A549 treated with GW870086 at 1 μM for 4 hours (cell line): ENCODE results near the gene ZMYND10. TPM values are rescaled to one million over a fixed set of nuclear protein-coding genes. Genes with fewer than 3 reads are reported as not detected.

Experiments used
- total RNA-seq: library from RNA; stranded (reverse); fragments of 200-300 nt; extraction: Qiagen RNA extraction; gene quantifications from 5 replicates; pipeline ENCODE4 v1.2.3, GENCODE V29; 2022; ENCODE audit warnings: low read depth

The ZMYND10 gene
- total RNA-seq: 0.37 to 1.8 TPM (median 1.2 TPM) in 5 replicates

DNA sequence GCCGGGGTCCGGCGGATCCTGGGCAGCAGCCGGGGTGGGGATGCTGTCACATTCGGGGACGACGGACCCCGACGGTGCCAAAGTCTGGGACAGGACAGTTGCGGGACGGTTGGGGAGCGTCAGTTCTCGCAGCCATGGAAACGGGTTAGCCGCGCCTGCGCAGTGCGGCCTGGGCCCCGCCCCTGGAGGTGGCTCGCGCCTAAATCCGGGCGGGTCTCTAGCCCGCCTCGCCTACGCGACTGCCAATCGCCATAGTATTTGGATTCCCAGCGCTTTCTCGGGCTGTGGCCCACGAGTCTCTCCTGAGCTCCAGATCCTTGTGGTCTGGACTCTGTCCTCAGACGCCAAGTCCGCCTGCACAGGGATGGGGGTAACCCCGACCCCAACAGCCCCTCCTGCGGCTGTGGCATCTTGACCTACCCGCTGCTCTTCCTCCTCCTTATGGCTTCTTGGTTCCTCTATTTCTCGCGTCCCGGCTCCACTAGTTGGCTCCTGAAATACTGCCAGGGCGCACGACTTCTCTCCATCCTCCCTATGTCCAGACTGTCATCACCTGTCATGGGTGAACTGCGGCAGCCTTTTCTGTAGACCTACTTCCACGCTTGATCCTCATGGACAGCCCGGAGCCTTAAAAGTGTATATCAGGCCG, at the start of gene ZMYND10:
Gene ZMYND10, minus strand, starts transcription at position 147 of the 649 bp plus-strand sequence. CDS start 153 bp downstream, outside the sequence.

DNA sequence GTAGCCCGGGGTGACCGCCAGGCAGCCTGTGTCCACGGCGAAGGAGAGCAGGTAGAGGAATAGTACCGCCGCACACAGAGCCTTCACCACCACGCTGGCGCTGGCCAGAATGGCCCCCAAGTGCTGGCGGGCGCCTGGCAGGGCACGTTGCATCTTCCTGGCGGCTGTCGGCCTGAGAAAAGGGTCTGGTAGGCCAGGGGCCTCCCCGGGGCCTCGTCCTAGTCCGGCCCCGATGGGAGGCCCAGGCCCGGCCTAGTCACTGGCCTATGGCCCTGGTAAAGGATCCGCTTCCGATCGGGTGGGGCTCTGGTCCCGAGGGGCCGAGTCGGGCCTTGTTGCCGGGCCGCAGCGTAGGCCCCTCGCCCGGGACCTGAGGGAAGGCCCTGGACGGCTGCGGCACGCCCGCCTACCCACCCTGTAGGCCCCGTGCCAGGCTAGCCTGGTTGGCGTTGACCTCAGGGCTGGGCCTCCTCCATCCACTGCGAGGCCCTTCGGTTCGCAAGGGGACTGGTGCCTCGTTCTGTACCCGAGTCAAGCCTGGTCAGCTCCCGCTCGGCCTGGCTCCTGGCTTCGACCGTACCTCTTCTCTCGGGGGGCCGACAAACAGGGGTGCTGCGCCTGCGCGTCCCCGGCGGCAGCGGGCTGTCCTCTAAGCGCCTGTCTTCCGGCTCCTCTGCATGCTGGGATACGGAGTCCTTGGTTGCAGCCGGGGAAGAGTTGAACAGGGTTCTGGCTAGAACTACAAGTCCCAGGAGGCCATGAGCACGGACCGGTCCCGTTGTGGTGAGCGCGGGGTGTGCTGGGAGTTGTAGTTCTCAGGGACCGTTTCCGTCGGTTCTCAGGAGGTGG, 13.6 kb upstream of the ZMYND10 start, which contains the start of gene TMEM115:
Gene TMEM115, minus strand, starts transcription at position 611 of the 849 bp plus-strand sequence. Its CDS starts 458 bp downstream, at position 153.

DNA sequence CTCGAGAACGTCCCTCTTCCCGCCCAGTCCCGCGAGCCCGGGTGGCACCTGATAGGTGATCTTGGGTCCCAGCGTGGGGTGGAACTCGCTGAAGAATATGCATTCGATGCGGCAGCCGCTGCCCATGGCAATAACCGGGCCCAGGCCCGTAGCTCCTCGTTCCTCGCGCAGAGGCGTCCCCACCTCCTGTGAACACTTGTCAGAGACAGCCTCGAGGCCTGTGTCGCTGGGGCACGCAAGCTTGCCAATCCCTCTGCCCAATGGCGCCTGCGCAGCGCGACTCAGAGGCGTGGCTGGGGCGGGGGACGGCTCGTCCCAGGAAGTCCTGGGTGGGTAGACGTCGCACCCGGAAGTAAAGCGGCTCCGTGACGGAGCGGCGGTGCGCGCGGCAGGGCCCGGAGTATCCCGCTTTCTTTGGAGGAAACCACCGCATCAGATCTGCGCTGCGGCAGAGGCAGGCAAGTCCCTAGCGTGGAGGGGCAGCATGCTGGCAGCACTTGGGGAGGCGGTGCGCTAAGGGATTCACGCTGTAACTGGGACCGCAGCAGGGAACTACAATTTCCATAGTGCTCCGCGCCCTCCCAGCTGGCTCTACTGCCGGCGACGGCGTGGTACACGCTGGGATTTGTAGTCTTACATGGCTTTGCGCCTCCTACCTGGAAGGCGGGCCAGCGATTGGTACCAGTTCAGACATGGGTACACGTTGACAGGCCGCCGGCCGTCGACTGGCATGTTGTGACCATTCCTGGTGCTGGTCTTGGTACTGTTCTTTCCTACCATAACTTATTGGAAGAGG, 5.2 kb upstream of the ZMYND10 start, which contains the start of the genes CYB561D2 and NPRL2:
Gene CYB561D2, plus strand, starts transcription at position 336 of the 796 bp plus-strand sequence. CDS start 572 bp downstream, outside the sequence.
Gene NPRL2, minus strand, starts transcription at position 249 of the 796 bp plus-strand sequence. Its CDS starts 123 bp downstream, at position 126.

DNA sequence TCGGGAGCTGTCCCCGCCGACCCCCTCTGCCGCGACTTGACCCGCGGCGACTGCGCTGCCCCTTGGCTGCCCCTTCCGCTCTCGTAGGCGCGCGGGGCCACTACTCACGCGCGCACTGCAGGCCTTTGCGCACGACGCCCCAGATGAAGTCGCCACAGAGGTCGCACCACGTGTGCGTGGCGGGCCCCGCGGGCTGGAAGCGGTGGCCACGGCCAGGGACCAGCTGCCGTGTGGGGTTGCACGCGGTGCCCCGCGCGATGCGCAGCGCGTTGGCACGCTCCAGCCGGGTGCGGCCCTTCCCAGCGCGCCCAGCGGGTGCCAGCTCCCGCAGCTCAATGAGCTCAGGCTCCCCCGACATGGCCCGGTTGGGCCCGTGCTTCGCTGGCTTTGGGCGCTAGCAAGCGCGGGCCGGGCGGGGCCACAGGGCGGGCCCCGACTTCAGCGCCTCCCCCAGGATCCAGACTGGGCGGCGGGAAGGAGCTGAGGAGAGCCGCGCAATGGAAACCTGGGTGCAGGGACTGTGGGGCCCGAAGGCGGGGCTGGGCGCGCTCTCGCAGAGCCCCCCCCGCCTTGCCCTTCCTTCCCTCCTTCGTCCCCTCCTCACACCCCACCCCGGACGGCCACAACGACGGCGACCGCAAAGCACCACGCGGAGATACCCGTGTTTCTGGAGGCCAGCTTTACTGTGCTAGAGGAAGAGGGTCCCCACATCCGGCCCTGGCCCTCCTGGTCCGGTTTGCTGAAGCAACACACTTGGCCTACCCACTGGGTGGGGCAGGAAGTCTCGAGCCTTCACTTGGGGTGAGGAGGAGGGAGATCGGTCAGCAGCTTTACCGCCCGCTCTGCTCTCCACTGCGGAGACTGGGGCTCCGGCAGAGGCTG, 4.8 kb downstream of the ZMYND10 start, which contains the start of gene RASSF1:
Gene RASSF1, minus strand, starts transcription at position 389 of the 882 bp plus-strand sequence. Its CDS starts 31 bp downstream, at position 358.

DNA sequence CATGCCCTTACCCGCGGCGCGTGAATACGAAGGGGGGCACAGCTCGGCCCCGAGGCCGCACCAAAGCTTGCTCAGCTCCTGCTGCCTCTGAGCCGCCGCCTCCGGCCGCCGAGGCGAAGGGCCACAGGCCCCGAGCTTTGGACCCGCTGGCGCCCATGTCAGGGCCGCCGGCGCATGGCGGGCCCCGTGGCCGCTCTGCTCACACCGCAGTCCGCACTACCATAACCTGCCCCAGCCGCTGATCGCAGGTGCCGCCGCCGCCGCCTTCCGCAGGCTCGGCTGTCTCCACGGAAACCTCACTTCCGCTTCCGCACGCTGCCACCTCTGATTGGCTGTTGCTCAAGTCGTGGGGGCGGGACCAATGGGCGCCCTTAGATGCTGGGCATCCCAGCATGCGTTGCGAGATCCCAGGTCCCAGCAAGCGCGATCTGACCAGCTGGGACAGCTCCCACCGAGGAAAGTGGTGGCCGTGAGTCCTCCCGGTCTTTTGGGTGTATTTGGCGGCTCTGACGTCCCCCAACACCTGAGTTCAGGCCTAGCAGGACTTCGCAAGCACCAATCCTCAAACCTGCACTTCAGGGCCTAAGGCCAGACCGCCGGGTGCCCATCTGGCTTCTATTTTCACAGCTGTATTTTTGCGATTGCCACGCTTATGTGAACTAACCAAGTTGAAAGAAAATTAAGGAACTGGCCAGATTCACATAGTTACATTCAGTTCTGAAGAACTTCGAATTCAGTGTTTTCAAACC, 17.4 kb downstream of the ZMYND10 start, which contains the start of gene TUSC2:
Gene TUSC2, minus strand, starts transcription at position 281 of the 749 bp plus-strand sequence. Its CDS starts 124 bp downstream, at position 157.

DNA sequence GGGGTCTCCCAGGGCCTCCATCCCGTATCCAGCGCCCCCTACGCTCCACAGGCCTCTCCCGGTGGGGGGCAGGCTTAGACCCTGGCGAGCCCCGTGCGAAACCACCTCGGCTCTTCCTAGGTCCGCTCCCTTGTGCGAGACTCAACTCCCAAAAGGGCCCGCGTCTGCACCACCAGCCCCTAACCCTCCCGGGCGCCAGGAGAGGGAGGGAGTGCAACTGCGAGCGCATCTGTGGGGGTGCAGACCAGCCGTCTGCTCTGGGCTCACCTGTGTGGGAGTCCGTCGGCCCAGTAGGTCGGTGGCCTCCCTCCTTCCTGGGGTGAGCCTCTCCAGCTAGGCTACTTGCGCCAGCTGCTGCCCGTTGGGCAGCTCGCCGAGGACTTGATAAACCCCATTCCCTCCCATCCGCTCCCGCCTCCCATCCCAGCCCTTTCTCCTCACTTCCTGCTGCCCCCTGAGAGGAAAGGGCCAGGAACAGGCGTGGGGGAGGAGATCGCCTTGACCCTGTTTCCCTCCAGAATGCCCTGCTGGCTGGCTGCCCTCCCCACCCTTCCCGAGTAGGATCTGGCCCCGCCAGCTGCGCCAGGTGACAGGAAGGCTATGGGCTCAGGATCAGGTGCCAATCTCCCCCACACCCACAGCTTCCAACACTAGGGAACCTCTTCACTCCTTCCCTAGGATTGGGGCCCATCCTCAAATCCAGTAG, 23.0 kb downstream of the ZMYND10 start, which contains the start of gene HYAL2:
Gene HYAL2, minus strand, starts transcription at position 360 of the 706 bp plus-strand sequence. CDS start 2,256 bp downstream, outside the sequence.

DNA sequence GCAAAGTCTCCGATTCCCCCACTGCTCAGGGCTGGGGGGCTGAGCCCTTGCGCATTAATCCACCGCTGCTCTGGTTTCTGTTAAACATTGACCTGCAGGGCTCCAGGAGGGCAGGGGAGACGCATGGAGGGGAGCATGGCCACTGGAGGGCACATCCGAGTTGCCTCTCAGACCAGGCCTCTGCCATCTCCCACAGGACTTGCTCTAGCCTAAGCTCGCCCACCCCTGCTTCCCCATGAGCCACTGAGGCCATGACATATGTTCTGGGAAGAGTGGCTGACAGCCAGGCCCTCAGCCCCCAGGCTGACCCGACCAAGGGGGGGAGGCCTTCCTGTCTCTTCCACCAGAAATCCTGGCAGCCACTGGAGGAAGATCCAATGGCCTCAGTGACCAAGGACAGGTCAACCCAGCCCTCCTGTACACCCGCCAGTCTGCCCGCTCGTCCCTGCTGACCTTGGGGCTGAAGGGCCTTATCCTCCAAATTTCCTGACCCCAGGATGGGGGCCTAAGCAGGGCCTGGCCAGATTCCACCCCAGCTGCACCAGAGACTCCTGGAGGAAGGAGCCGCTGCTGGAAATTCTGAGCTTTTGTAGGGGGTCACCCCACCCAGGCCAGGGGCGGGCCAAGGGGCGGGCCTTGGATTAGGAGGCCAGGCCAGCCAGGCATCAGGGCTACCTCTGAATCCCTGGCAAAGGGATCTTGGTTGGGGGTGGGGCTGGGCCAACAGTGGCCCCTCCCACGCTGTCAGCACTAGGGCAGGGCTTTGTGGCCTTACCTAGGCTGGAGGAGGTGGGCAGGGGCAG, 42.3 kb downstream of the ZMYND10 start, which contains the start of gene HYAL1:
Gene HYAL1, minus strand, starts transcription at position 562 of the 803 bp plus-strand sequence. CDS start 618 bp downstream, outside the sequence.

DNA sequence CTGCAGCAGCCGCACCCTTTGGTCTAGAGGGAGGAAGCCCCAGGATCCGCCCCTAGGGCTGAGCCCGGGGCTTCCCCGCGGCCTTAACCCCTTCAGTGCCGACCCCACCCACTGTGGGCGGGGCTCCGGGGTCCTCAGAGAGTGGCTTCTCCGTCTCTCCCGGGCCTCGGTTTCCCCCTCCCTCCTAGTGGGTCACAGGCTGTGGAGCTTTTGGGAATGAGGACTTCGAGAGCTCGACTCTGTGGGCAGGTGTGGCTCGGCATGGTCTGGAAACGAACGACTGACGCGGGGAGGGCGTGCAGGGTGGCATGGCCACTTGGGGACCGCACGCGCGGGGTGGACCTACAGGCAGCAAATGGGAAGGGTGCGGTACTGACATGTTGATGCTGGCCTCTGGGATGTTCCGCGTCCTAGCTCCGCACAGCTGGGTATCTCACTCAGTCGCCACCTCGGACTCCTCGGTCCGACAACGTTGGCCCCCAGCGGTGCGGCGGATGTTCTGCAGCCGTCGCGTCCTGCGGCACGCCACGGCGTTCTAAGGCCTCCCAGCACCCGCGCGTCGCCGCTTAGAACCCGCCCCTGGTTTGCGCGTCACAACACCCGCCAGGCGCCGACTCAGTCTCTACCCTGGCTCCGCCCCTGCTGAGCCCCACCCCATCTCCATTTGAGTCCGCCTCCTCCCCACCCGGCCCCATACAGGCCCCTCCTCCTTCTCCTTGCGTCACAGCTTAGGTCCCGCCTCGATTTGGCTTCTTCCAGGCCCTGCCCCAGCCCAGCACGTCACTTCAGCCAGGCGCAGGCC, 46.5 kb downstream of the ZMYND10 start, which contains the start of the genes HYAL3 and NAA80:
Gene HYAL3, minus strand, starts transcription at position 570 of the 802 bp plus-strand sequence. CDS start 3,803 bp downstream, outside the sequence.
Gene NAA80, minus strand, starts transcription at position 570 of the 802 bp plus-strand sequence. CDS start 1,942 bp downstream, outside the sequence.

DNA sequence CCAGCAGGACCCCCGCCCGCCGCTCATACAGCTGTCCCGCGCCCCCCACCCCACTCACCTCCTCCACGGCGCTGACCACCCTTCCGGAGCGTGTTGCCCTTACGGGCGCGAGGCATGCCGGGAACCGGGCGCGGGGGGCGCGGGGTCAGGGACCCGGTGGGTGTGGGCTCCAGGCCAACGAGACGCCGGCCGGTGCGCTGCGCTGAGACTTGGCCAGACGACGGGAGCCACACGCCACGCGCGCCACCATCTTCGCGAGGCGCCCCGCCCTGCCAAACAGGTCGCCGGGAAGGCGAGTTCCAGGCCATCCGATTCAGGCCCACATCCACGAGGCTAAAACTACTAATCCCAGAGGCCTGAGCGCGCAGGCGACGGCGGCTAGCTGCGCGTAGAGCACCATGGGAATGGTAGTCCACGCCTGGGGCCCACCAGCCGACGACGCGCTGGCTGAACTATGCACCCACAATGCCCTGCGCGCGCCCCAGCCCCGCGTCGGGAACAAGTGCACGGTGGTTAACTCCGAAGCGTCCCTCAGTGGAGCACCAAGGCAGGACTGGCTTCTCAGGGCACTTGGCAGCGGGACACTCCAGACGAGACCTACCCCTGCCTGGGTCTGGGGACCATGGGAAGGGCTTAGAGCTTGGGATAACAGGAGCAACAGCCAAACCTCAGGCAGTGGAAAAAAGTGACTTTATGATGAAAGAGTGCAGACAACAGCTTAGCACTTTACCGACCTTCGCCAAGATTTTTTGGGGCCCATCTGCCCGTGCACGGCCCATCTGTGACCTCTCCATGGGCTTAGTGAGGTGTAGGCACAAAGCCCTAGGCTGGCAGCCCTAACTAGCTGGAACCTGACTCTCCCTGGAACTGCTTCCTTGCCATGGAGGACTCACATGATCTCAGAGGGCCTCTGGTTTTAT, 53.1 kb downstream of the ZMYND10 start, which contains the start of gene IFRD2:
Gene IFRD2, minus strand, starts transcription at position 271 of the 920 bp plus-strand sequence. Its CDS starts 155 bp downstream, at position 116.

Other genes with a start within 250 kb of the ZMYND10 start
- 10.1 to 16.4 TPM (median 15.0 TPM) in 5 replicates for gene SEMA3F, start 190.4 kb downstream of the ZMYND10 start, total RNA-seq
- not detected in 5 replicates for gene GNAT1, start 154.1 kb downstream of the ZMYND10 start, total RNA-seq
- 0.06 to 0.14 TPM in 2 of 5 replicates, not detected in the others for gene SLC38A3, start 140.5 kb downstream of the ZMYND10 start, total RNA-seq
- gene GNAI2, start 109.5 kb downstream of the ZMYND10 start, total RNA-seq: 36.6 to 47.7 TPM (median 45.5 TPM) in 5 replicates
- gene SEMA3B, start 76.6 kb downstream of the ZMYND10 start, total RNA-seq: 5.1 to 9.7 TPM (median 7.3 TPM) in 5 replicates
- 0.10 TPM in 1 of 5 replicates, not detected in the others for gene LSMEM2, start 66.6 kb downstream of the ZMYND10 start, total RNA-seq
- gene IFRD2, start 53.3 kb downstream of the ZMYND10 start, total RNA-seq: 69.2 to 98.8 TPM (median 94.6 TPM) in 5 replicates
- 6.4 to 11.3 TPM (median 9.6 TPM) in 5 replicates for gene HYAL3, start 46.3 kb downstream of the ZMYND10 start, total RNA-seq
- 6.2 to 8.9 TPM (median 6.5 TPM) in 5 replicates for gene NAA80, start 46.3 kb downstream of the ZMYND10 start, total RNA-seq
- 0.45 to 0.70 TPM (median 0.56 TPM) in 5 replicates for gene HYAL1, start 42.2 kb downstream of the ZMYND10 start, total RNA-seq
- 24.6 to 31.4 TPM (median 30.4 TPM) in 5 replicates for gene HYAL2, start 23.0 kb downstream of the ZMYND10 start, total RNA-seq
- gene TUSC2, start 17.5 kb downstream of the ZMYND10 start, total RNA-seq: 28.2 to 41.0 TPM (median 36.2 TPM) in 5 replicates
- 17.0 to 21.1 TPM (median 19.6 TPM) in 5 replicates for gene RASSF1, start 4.9 kb downstream of the ZMYND10 start, total RNA-seq
- 11.4 to 12.6 TPM (median 11.9 TPM) in 5 replicates for gene NPRL2, start 5.0 kb upstream of the ZMYND10 start, total RNA-seq
- 13.9 to 22.8 TPM (median 19.4 TPM) in 5 replicates for gene CYB561D2, start 5.1 kb upstream of the ZMYND10 start, total RNA-seq
- 39.4 to 47.2 TPM (median 44.6 TPM) in 5 replicates for gene TMEM115, start 13.8 kb upstream of the ZMYND10 start, total RNA-seq
- gene CACNA2D2, start 157.9 kb upstream of the ZMYND10 start, total RNA-seq: 0.42 to 0.66 TPM (median 0.53 TPM) in 5 replicates
- 2.5 to 3.1 TPM (median 2.5 TPM) in 5 replicates for gene C3orf18, start 222.0 kb upstream of the ZMYND10 start, total RNA-seq
- gene HEMK1, start 223.8 kb upstream of the ZMYND10 start, total RNA-seq: 4.5 to 7.2 TPM (median 6.0 TPM) in 5 replicates